HEK293 (cell line): ENCODE results near the gene KCNH8.

Experiments
- CTCF ChIA-PET: fragments of 350-600 bp; formaldehyde crosslinking; extraction: SDS; loops from one replicate; lab custom pipeline; 2021; ENCODE audit warnings: antibody characterized with exemption; lab: Yijun Ruan, JAX
- POLR2A ChIA-PET: fragments of 300-600 bp; formaldehyde crosslinking; extraction: SDS; loops from one replicate; lab custom pipeline; 2020; ENCODE audit warnings: antibody characterized with exemption, inconsistent platforms; lab: Yijun Ruan, JAX
- H3K27ac ChIP-seq: fragments of 200-500 bp; sonication (Bioruptor generic); 2 replicates; pipeline ENCODE4 v1.5.1; 2014; ENCODE audit warnings: low read depth, low read length, control low read depth, inconsistent platforms; ENCODE audit errors: extremely low read depth
- H3K36me3 ChIP-seq, 2 experiments: fragments of 200-500 bp in 1 of 2; sonication (Bioruptor generic) in 1 of 2; 1 replicate in 1 of 2; 2 replicates in 1 of 2; pipeline ENCODE4 v1.5.1; 2014 to 2017; ENCODE audit warnings: inconsistent platforms in 2 of 2, low read length in 2 of 2; ENCODE audit not compliant: control insufficient read depth in 2 of 2, insufficient read depth in 1 of 2
- H3K4me1 ChIP-seq: fragments of 200-500 bp; sonication (Bioruptor generic); 2 replicates; pipeline ENCODE4 v1.5.1; 2014; ENCODE audit warnings: mild to moderate bottlenecking, low read length, inconsistent platforms; ENCODE audit not compliant: control insufficient read depth, insufficient read depth
- H3K4me3 ChIP-seq: 2 replicates; pipeline ENCODE4 v1.5.1; 2011; ENCODE audit warnings: low read depth, mild to moderate bottlenecking, control low read depth, low read length, moderate library complexity
- H3K9me3 ChIP-seq: fragments of 200-500 bp; sonication (Bioruptor generic); 2 replicates; pipeline ENCODE4 v1.5.1; 2014; ENCODE audit warnings: low read depth, low read length, inconsistent platforms; ENCODE audit not compliant: control insufficient read depth, insufficient read depth
- AEBP2 ChIP-seq: fragments of 450-650 bp; formaldehyde crosslinking; IDR thresholded peaks from 2 replicates; pipeline ENCODE4 v1.5.1; 2016; ENCODE audit warnings: missing biosample characterization, missing genetic modification characterization, borderline replicate concordance
- BCL6B ChIP-seq: fragments of 450-650 bp; formaldehyde crosslinking; IDR thresholded peaks from 2 replicates; pipeline ENCODE4 v1.5.1; 2017; ENCODE audit warnings: missing biosample characterization, missing genetic modification characterization
- CTCF ChIP-seq: fragments of 450-650 bp; formaldehyde crosslinking; IDR thresholded peaks from 2 replicates; pipeline ENCODE4 v1.5.1; 2016; ENCODE audit warnings: missing biosample characterization, missing genetic modification characterization
- REPIN1 ChIP-seq: fragments of 450-650 bp; formaldehyde crosslinking; IDR thresholded peaks from 2 replicates; pipeline ENCODE4 v1.5.1; 2017; ENCODE audit warnings: missing biosample characterization, missing genetic modification characterization, low read depth
- SALL2 ChIP-seq: fragments of 450-650 bp; formaldehyde crosslinking; IDR thresholded peaks from 2 replicates; pipeline ENCODE4 v1.5.0; 2017; ENCODE audit warnings: missing biosample characterization, mild to moderate bottlenecking, missing genetic modification characterization, borderline replicate concordance
- SP3 ChIP-seq: fragments of 450-650 bp; formaldehyde crosslinking; IDR thresholded peaks from 2 replicates; pipeline ENCODE4 v1.5.1; 2016; ENCODE audit warnings: missing biosample characterization, missing genetic modification characterization
- ZNF239 ChIP-seq: fragments of 450-650 bp; formaldehyde crosslinking; IDR thresholded peaks from 2 replicates; pipeline ENCODE4 v1.5.1; 2016; ENCODE audit warnings: missing biosample characterization, missing genetic modification characterization
- ZNF280D ChIP-seq: fragments of 450-650 bp; formaldehyde crosslinking; IDR thresholded peaks from 2 replicates; pipeline ENCODE4 v1.5.1; 2016; ENCODE audit warnings: missing biosample characterization, missing genetic modification characterization
- ZNF335 ChIP-seq: fragments of 450-650 bp; formaldehyde crosslinking; conservative IDR thresholded peaks from 2 replicates; pipeline ENCODE4 v1.5.1; 2016; ENCODE audit warnings: missing biosample characterization, missing genetic modification characterization
- ZNF362 ChIP-seq: fragments of 450-650 bp; formaldehyde crosslinking; IDR thresholded peaks from 2 replicates; pipeline ENCODE4 v1.5.1; 2016; ENCODE audit warnings: missing biosample characterization, missing genetic modification characterization
- ZNF366 ChIP-seq: fragments of 450-650 bp; formaldehyde crosslinking; conservative IDR thresholded peaks from 2 replicates; pipeline ENCODE4 v1.5.1; 2016; ENCODE audit warnings: missing biosample characterization, missing genetic modification characterization
- ZNF433 ChIP-seq: fragments of 450-650 bp; formaldehyde crosslinking; IDR thresholded peaks from 2 replicates; pipeline ENCODE4 v1.5.1; 2016; ENCODE audit warnings: missing biosample characterization, missing genetic modification characterization, low read depth
- ZNF571 ChIP-seq: fragments of 450-650 bp; formaldehyde crosslinking; IDR thresholded peaks from 2 replicates; pipeline ENCODE4 v1.5.0; 2017; ENCODE audit warnings: missing biosample characterization, missing genetic modification characterization
- ZNF654 ChIP-seq: fragments of 450-650 bp; formaldehyde crosslinking; IDR thresholded peaks from 2 replicates; pipeline ENCODE4 v1.5.1; 2016; ENCODE audit warnings: low read depth, missing biosample characterization, missing genetic modification characterization
- ZNF670 ChIP-seq: fragments of 450-650 bp; formaldehyde crosslinking; IDR thresholded peaks from 2 replicates; pipeline ENCODE4 v1.5.1; 2016; ENCODE audit warnings: missing biosample characterization, missing genetic modification characterization, low read depth
- ZNF677 ChIP-seq: fragments of 450-650 bp; IDR thresholded peaks from 2 replicates; pipeline ENCODE4 v1.5.0; 2018; ENCODE audit warnings: missing biosample characterization, mild to moderate bottlenecking, missing genetic modification characterization, moderate library complexity
- ZNF776 ChIP-seq: fragments of 450-650 bp; formaldehyde crosslinking; IDR thresholded peaks from 2 replicates; pipeline ENCODE4 v1.5.0; 2017; ENCODE audit warnings: missing biosample characterization, missing genetic modification characterization, borderline replicate concordance
- ZSCAN4 ChIP-seq: fragments of 450-650 bp; formaldehyde crosslinking; IDR thresholded peaks from 2 replicates; pipeline ENCODE4 v1.5.1; 2017; ENCODE audit warnings: missing biosample characterization, missing genetic modification characterization
- ZSCAN5A ChIP-seq: fragments of 450-650 bp; formaldehyde crosslinking; IDR thresholded peaks from 2 replicates; pipeline ENCODE4 v1.5.1; 2016; ENCODE audit warnings: missing biosample characterization, missing genetic modification characterization

Gene KCNH8

GRCh38 chr3:19541284-19541683 lies 393.0 kb downstream of the KCNH8 start:
- no peak overlapping the region for H3K27ac ChIP-seq
- no peak overlapping the region for H3K4me3 ChIP-seq
- POLR2A ChIA-PET = no interaction called here
- H3K4me1 ChIP-seq = no peaks in the 10 kb centered on the region
- H3K9me3 ChIP-seq = no peaks in the 10 kb centered on the region
- no peaks in the 10 kb centered on the region for H3K36me3 ChIP-seq
- TF ChIP-seq ZNF280D (tag by site-specific recombination) = no peak
- no peak for TF ChIP-seq CTCF
- no peak for TF ChIP-seq ZNF776 (tag by site-specific recombination)
- TF ChIP-seq SP3 (tag by site-specific recombination) = no peak
- no peak for TF ChIP-seq ZNF362
- no peak for TF ChIP-seq ZNF677 (tag by site-specific recombination)
- TF ChIP-seq REPIN1 (tag by site-specific recombination) = no peak
- TF ChIP-seq ZNF571 = no peak
- TF ChIP-seq ZSCAN4 (tag by site-specific recombination) = no peak
- no peak for TF ChIP-seq AEBP2
- no peak for TF ChIP-seq ZNF433 (tag by site-specific recombination)
- TF ChIP-seq BCL6B (tag by site-specific recombination) = no peak
- TF ChIP-seq, all 188 proteins: peak for 0
- CTCF ChIA-PET = no interaction called here

- H3K4me3 ChIP-seq = no peak overlapping the region
- no peaks in the 10 kb centered on the region for H3K36me3 ChIP-seq
- CTCF ChIA-PET = interaction anchor here (0.6 kb wide), 2 partner anchors 184 to 979 kb away, joined by 3 read pairs; no protein-coding TSS in a partner anchor
- POLR2A ChIA-PET = no interaction called here
- H3K27ac ChIP-seq = no peak overlapping the region
- H3K4me1 ChIP-seq = no peaks in the 10 kb centered on the region
- H3K9me3 ChIP-seq = no peaks in the 10 kb centered on the region
- TF ChIP-seq SALL2 (tag by site-specific recombination) (no peak), ZNF335 (no peak), CTCF (peak; percentile 34; the same call in 1 of the 2 replicates), ZNF366 (tag by site-specific recombination) (no peak), ZNF670 (tag by site-specific recombination) (no peak), ZNF239 (no peak), ZSCAN5A (tag by site-specific recombination) (no peak), ZNF654 (tag by site-specific recombination) (peak; percentile 51)
Observed at GRCh38 chr3:19543212-19543841, 395.0 kb downstream of the KCNH8 start.
